Stimulated activated CD4-positive, alpha-beta T cell treated with anti-CD3 and anti-CD28 coated beads, Interleukin-1b, Interleukin-23, amount 100 ng/mL, for 1 hour (primary cell): ENCODE measurements around the gene AGL.
"Not testable (repeated sequence)": the region's sequence is repeated elsewhere in the genome, so short reads cannot be mapped to it uniquely, and the experiment has no call there.

Experiments used
- DNase-seq, 2 donors: peaks; one replicate each; pipeline ENCODE4 v3.0.0-alpha.2; 2020; ENCODE audit warnings: low read depth in 2 of 2

The AGL gene

DNA sequence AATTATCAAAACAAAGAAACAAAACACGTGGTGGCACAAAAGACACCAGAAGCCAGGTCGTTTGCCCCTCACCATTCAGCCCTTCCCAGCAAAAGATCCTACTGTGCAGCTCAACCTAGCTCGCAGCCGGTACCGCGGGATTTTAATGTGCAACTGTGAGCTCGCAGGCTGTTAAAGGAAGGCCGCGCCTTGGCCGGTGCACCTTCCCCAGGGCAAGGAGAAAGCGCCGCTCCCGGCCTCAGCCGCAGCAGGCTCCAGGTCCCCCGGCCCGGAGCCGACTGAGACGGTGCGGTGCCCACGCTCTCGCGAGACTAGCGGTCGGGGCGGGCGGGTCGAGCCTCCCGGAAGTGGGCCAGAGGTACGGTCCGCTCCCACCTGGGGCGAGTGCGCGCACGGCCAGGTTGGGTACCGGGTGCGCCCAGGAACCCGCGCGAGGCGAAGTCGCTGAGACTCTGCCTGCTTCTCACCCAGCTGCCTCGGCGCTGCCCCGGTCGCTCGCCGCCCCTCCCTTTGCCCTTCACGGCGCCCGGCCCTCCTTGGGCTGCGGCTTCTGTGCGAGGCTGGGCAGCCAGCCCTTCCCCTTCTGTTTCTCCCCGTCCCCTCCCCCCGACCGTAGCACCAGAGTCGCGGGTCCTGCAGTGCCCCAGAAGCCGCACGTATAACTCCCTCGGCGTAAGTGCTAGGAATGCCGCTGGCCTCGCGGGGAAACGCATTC, at the start of gene AGL:
TSS of gene AGL (plus strand) at position 618 of the 715 bp plus-strand sequence. CDS start 682 bp downstream, outside the sequence.
- peak; percentile 69 to 76 for DNase-seq

GRCh38 chr1:99801584-99801983, 48.6 kb upstream of the AGL start:
- DNase-seq = no peak

GRCh38 chr1:99806882-99807281, 43.3 kb upstream of the AGL start:
- DNase-seq = no peak

DNA sequence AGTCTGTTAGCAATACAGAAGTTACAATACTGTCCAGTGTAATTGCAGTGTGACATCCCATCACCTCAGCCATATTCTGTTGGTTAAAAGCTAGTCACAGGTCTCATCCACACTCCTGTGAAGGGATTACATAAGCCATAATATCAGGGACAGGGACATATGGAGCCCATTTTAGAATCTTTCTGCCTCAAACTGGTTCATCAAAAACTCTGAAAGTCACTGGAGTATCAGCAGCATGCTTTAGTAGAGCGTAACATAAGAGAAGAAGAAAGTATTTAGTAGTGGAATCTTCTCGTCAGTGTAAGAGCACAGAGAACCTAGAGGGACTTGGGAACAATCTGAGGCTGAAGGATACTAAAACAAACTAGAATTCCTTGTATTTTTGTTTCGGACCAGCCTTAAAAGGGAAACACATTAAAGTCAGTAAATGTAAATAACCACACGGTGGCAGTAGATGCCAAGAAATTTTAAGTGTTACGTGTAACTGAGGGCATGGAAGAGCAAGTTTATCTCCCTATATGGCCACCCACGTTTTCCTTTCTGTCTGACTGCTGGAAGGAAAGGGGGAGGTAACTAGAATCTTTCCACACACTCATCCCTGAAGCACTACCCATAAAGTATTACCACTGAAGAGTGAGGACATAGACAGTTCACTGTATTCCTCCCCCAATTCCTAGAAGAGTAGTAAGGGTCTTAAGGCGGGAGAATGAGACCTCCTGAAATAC, 41.6 kb upstream of the AGL start:
- DNase-seq = no peak

DNA sequence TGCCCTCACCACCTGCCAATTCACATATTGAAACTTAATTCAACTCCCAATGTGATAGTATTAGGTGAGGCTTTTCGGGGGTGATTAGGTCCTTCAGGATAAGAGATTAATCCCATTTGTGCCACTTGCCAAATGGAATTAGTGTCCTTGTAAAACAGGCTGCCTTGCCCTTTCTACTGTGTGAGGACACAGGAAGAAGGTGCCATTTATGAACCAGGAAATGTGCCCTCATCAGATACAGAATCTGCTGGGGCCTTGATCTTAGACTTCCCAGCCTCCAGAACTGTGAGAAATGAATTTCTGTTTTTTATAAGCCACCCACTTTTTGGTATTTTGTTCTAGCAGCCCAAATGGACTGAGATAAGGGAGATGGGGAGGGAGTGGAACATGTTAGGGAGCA, 39.1 kb upstream of the AGL start:
- no peak for DNase-seq

DNA sequence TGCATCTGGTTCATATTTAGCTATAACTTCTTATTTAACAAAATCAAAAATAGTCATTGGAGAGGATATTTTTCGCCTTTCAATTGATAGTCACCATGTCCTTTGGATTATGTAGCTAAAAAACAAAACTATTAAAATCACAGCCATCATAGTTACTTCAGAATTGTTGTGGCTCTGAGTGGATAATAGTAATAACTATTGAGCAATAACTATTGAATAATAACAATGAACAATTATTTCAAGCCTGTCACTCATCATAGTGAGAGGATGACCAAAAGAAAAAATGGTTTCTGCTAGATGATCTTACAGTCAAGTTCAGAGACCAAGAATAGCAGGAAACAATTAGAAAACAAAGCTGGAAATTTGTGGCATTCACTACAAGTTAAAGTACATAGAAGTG, 38.4 kb upstream of the AGL start:
- DNase-seq = no peak

DNA sequence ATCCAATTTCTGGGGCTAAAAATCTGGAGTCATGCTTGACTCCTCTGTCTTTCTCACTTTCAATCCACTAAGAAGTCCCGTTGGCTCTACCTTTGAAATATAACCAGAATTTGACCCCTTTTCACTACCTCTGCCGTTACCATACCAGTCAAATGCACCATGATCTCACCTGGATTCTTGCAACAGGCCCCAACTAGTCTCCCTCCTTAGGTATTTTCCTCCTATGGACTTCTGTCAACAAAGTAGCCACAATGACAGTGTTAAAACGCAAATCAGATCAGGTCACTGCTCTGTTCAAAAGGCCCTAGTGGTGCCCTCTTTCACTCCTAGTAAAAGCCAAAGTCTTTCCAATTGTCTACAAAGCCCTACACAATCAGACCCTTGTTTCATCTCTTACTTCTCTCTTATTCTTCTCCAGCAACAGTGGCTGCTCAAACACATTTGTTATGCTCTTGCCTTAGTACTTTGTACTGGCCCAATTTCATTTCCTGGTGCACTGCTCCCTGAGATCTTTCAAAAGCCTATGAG, 35.7 kb upstream of the AGL start:
- DNase-seq = no peak

- no peak for DNase-seq
Measured at GRCh38 chr1:99816656-99817055, 33.5 kb upstream of the AGL start.

DNA sequence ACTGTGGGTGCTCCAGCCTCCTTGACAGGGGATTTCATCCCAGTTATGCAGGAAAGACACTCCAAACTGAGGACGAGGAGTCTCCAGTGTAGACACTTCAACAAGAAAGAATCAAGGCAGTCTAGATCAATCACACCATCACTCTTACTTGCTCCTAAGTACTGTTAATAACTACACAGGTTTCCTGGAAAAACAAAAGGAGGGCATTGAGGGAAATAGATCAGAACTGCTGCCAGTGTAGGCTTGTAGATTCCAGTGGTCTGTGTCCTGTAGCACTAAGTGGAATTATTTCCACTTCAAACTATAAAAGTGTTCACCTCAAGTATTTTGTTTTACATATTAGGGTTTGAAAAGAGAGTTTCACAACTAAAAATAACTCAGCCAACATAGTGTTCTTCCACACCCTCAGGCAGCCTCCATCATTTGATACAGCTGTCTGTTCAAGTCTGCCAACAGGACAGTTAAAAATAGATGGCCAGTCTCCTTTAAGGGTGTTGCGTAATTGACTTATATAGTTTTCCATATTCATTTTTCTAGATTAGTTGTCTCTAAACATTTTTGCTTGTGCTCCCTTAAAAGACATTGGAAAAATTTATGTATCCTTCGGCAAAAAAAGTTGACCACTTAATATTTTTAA, 32.0 kb upstream of the AGL start:
- no peak for DNase-seq

- no peak for DNase-seq
Measured at GRCh38 chr1:99820546-99820945, 29.6 kb upstream of the AGL start.

DNA sequence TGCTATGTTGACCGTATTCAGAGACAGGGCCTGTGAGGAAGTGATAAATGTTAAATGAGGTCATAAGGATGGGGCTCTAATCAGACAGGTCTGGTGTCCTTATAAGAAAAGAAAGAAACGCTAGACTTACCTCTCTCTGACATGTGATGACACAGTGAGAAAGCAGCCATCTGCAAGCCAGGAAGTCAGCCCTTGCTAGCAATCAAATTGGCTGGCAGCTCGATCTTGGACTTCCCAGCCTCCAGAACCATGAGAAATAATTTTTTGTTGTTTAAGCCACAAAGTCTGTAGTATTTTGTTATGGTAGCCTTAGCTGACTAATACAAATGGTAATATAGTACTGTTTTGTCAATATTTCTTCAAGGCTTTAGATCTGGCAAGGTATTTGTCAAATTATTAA, 25.1 kb upstream of the AGL start:
- no peak for DNase-seq

GRCh38 chr1:99825702-99826101, 24.5 kb upstream of the AGL start:
- DNase-seq = no peak

DNA sequence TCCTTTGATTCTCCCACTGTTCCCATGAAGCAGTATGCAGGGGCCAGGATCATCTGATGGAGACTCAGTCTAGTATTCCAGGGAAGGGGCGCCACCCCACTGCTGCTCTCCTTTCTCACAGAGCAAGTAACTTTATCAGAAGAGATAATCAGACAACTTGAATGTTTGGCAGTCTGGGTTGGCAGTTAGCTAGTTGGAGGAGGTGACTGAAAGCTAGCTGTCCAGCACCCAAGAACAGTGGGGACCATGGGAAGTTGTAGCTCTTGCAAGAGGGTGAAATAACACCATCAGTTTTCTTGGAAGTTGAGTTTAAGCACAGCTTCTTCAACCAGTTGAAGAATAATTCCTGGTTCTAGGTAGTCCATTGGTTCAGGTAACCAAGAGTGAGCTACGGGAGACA, 22.2 kb upstream of the AGL start:
- no peak for DNase-seq

GRCh38 chr1:99829269-99829668, 20.9 kb upstream of the AGL start:
- DNase-seq = no peak

GRCh38 chr1:99833911-99834310, 16.2 kb upstream of the AGL start:
- not testable (repeated sequence) for DNase-seq

DNA sequence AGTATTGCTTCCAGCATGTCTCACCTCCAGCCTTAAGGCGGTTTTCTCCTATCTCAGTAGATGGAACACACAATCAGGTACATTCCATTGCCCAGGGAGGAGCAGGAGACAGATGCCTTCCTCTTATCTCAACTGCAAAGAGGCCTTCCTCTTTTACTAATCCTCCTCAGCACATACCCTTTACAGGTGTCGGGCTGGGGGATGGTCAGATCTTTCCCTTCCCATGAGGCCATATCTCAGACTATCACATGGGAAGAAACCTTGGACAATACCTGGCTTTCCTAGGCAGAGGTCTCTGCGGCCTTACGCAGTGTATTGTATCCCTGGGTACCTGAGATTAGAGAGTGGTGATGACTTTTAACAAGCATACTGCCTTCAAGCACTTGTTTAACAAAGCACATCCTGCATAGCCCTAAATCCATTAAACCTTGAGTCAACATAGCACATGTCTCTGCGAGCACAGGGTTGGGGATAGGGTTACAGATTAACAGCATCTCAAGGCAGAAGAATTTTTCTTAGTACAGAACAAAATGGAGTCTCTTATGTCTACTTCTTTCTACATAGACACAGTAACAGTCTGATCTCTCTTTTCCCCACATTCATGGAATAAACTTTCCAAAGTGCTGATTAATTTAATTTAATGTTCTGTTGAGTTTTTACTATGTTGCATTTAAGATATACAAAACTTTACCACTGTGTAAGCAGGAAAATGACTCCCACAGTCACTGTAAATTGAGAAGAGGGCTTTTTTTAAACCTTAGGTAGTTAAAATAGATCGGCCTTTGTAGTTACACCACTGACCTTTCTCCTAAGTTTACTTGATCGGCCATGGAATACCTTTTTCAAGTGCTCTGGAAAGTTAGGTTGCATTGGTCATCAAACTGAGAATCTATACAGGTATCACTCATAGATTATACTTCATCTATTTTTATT, 13.7 kb upstream of the AGL start:
- not testable (repeated sequence) for DNase-seq

GRCh38 chr1:99840353-99840752, 9.8 kb upstream of the AGL start:
- DNase-seq = not testable (repeated sequence)

DNA sequence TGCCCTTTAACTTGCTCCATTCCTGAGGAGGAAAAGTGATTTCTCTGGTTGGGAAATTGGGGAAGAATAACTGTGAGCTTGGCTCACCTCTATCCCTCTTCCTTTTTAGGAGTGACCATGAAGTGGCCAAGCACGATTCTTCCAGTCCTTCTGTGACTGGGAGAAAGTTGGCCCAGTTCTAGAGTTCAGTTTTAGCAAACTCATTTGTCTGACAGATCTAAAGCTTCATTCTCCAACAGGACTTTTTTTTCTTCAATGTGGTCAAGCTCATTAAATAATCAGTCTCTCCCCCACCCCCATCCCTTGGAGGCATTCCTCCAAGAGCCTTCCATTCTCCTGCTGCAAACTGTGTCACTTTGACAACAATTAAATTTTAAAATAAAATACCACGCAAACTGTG, 6.4 kb upstream of the AGL start:
- no peak for DNase-seq

DNA sequence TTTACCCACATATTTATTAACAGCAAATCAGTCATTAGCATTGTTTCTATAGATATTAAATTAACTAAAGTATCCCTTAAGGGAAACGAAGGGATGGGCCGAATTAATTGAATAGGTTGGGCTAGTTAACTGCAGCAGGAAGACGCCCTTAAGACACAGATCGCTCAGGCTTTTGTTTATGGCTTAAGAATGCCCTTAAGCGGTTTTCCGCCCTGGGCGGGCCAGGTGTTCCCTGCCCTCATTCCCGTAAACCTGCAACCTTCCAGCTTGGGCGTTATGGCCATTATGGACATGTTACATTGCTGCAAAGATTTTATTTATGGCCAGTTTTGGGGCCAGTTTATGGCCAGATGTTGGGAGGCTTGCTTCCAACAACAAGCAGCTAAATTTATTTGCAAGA, 5.0 kb upstream of the AGL start:
- not testable (repeated sequence) for DNase-seq

DNA sequence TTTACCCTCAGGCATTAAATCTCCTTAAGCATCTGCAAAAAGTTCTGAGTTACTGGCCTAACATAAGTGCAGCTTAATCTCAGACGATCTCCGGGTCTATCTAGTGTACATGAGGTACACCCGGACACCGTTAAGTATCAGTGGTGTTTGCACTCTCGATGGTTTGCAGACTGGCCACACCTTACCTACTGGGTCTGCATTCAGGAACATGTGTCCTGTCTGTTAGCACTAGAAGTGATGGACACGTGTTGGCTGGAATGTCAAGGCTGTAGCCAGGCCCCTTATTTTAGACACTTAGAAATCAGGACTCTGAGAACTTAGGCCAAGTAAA, 783 bp upstream of the AGL start:
- no peak for DNase-seq

GRCh38 chr1:99850459-99851291, 514 bp downstream of the AGL start:
- no peak for DNase-seq
